B cell (primary cell): Measurements from ENCODE around the gene ARF5.

Experiments used
- EZH2 ChIP-seq: IDR thresholded peaks from 2 replicates; pipeline ENCODE4 v1.6.1; 2012; ENCODE audit warnings: borderline replicate concordance, low read depth, mild to moderate bottlenecking, moderate library complexity, low read length; ENCODE audit not compliant: insufficient read depth, poor library complexity, severe bottlenecking
- TF ChIP-seq, protein P1 (sequence below): fragments of 200-600 bp; IDR thresholded peaks from one replicate; pipeline ENCODE4 v1.8.0; 2022; ENCODE audit warnings: antibody characterized with exemption, mild to moderate bottlenecking

DNA sequence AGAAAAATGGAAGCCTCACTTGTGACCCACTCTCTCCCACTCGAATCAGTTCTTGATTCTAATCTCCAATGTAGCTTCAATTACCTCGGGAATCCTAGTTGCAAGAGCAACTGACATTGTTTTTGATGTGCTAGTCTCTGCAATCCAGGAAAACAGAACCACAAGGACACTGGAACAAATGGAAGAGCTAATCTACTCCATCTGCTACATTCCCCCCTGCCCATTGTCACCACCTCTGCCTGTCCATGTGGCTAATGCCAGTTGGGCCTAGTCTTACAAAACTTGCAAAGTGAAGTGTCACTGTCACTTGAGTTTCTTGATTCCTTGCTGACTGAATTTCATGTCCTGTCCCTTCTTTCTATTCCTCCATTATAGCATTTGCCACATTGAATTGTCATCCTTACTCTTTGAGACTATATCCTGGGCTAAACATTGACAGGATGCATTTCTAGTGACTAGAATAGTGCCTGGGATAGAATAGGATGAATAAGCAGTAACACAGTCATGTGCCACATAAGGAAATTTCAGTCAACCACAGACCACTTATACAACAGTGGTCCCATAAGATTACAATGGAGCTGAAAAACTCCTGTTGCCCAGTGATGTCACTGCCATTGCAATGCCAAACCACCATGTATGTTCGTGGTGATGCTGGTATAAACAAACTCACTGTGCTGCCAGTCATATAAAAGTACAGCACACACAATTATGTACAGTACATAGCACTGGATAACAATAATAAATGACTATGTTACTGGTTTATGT, 16.3 kb upstream of the ARF5 start:
- TF ChIP-seq, protein P1, sequence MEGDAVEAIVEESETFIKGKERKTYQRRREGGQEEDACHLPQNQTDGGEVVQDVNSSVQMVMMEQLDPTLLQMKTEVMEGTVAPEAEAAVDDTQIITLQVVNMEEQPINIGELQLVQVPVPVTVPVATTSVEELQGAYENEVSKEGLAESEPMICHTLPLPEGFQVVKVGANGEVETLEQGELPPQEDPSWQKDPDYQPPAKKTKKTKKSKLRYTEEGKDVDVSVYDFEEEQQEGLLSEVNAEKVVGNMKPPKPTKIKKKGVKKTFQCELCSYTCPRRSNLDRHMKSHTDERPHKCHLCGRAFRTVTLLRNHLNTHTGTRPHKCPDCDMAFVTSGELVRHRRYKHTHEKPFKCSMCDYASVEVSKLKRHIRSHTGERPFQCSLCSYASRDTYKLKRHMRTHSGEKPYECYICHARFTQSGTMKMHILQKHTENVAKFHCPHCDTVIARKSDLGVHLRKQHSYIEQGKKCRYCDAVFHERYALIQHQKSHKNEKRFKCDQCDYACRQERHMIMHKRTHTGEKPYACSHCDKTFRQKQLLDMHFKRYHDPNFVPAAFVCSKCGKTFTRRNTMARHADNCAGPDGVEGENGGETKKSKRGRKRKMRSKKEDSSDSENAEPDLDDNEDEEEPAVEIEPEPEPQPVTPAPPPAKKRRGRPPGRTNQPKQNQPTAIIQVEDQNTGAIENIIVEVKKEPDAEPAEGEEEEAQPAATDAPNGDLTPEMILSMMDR, result no peak
- TF ChIP-seq EZH2, result no peak
